PC-9 (cell line): ENCODE results near the gene GRAMD1C. TPM values are rescaled to one million over a fixed set of nuclear protein-coding genes. Genes with fewer than 3 reads are reported as not detected.

Source experiments
- BruUV-seq: library from RNA; stranded (reverse); fragments of 400-500 nt; replicated peaks from 2 replicates; lab custom pipeline; 2021; lab: Mats Ljungman, UMichigan
- CTCF ChIA-PET: fragments of 300-600 bp; sonication (Branson Sonifier 250); formaldehyde crosslinking; loops from one replicate; lab custom pipeline; 2022; ENCODE audit warnings: antibody characterized with exemption; lab: Charles Lee
- POLR2A ChIA-PET: fragments of 300-600 bp; sonication (Branson Sonifier 250); formaldehyde crosslinking; loops from one replicate; lab custom pipeline; 2022; ENCODE audit warnings: antibody characterized with exemption; ENCODE audit not compliant: unreplicated experiment; lab: Charles Lee
- DNase-seq, 2 experiments: peaks; one replicate each; pipeline versions ENCODE4 v3.0.0 to v3.0.0-alpha.2; 2015 to 2022; ENCODE audit warnings: mixed read lengths in 1 of 2
- H2AFZ ChIP-seq: fragments of 200-600 bp; sonication (generic); 2 replicates; pipeline ENCODE4 v1.8.1; 2017; ENCODE audit warnings: antibody characterized with exemption
- H3F3A ChIP-seq: fragments of 200-600 bp; sonication (generic); 2 replicates; pipeline ENCODE4 v1.8.1; 2017; ENCODE audit warnings: antibody characterized with exemption, mild to moderate bottlenecking, low read depth; ENCODE audit not compliant: insufficient read depth
- H3K27ac ChIP-seq: fragments of 200-600 bp; sonication (generic); 2 replicates; pipeline ENCODE4 v1.6.1; 2016; ENCODE audit warnings: mixed run types
- H3K27me3 ChIP-seq: fragments of 200-600 bp; sonication (generic); 2 replicates; pipeline ENCODE4 v1.6.1; 2016; ENCODE audit warnings: low read depth, mixed run types; ENCODE audit not compliant: insufficient read depth
- H3K36me3 ChIP-seq: fragments of 200-600 bp; sonication (generic); 2 replicates; pipeline ENCODE4 v1.6.1; 2016; ENCODE audit warnings: low read depth, mixed run types
- H3K4me1 ChIP-seq: fragments of 200-600 bp; sonication (generic); replicated peaks from 2 replicates; pipeline ENCODE4 v1.6.1; 2016; ENCODE audit warnings: mixed run types; ENCODE audit not compliant: insufficient read depth
- H3K4me2 ChIP-seq: fragments of 200-600 bp; sonication (generic); 2 replicates; pipeline ENCODE4 v1.6.1; 2017; ENCODE audit warnings: mixed run types
- H3K4me3 ChIP-seq: fragments of 200-600 bp; sonication (generic); 2 replicates; pipeline ENCODE4 v1.6.1; 2016; ENCODE audit warnings: mixed run types
- H3K79me2 ChIP-seq: fragments of 200-600 bp; sonication (generic); 2 replicates; pipeline ENCODE4 v1.6.1; 2017; ENCODE audit warnings: low read depth, mixed run types
- H3K9me2 ChIP-seq: fragments of 200-600 bp; sonication (generic); 2 replicates; pipeline ENCODE4 v1.8.1; 2017; ENCODE audit warnings: mild to moderate bottlenecking; ENCODE audit not compliant: insufficient read depth
- H3K9me3 ChIP-seq: fragments of 200-600 bp; sonication (generic); 2 replicates; pipeline ENCODE4 v1.8.1; 2016; ENCODE audit warnings: low read depth; ENCODE audit not compliant: insufficient read depth
- H4K20me1 ChIP-seq: fragments of 200-600 bp; sonication (generic); 2 replicates; pipeline ENCODE4 v1.8.1; 2017; ENCODE audit not compliant: insufficient read depth
- CTCF ChIP-seq: fragments of 200-600 bp; sonication (generic); conservative IDR thresholded peaks from 2 replicates; pipeline ENCODE4 v1.6.1; 2017; ENCODE audit warnings: mixed run types, antibody characterized with exemption, mild to moderate bottlenecking, moderate library complexity
- EZH2 ChIP-seq: fragments of 200-600 bp; sonication (generic); IDR thresholded peaks from 2 replicates; pipeline ENCODE4 v1.8.0; 2017; ENCODE audit warnings: antibody characterized with exemption, low read depth
- intact Hi-C: fragments of 100-400 bp; cut with micrococcal nuclease; formaldehyde crosslinking; loops from one replicate; pipeline ENCODE4 v1.10.0; 2022; ENCODE audit not compliant: unreplicated experiment
- total RNA-seq: library from RNA; stranded (reverse); gene quantifications from 2 replicates; pipeline ENCODE4 v1.2.3, GENCODE V29; 2021

Gene GRAMD1C
- total RNA-seq, 1 experiment from 2014 or later, result 14.7 TPM

GRCh38 chr3:113831103-113831355, 7.6 kb upstream of the GRAMD1C start:
- no TSS peak for BruUV-seq
- H3K27ac ChIP-seq, result peak overlapping the region; percentile 10; the same call in 1 of the 2 replicates
- no peak for TF ChIP-seq EZH2
- no peak for TF ChIP-seq CTCF
- no peaks in the 10 kb centered on the region for H3K36me3 ChIP-seq
- no peaks in the 10 kb centered on the region for H3K27me3 ChIP-seq
- POLR2A ChIA-PET, result no interaction called here
- H3K4me1 ChIP-seq, result peaks cover 34% of the 10 kb centered on the region
- peaks cover 23% of the 10 kb centered on the region; the same call in 1 of the 2 replicates for H3F3A ChIP-seq
- H3K79me2 ChIP-seq, result no peaks in the 10 kb centered on the region
- H3K9me2 ChIP-seq, result no peaks in the 10 kb centered on the region
- H4K20me1 ChIP-seq, result no peaks in the 10 kb centered on the region
- DNase-seq, result no peak
- H3K4me2 ChIP-seq, result peak overlapping the region; percentile 38
- H3K4me3 ChIP-seq, result no peak overlapping the region
- CTCF ChIA-PET, result no interaction called here
- H2AFZ ChIP-seq, result no peak overlapping the region
- intact Hi-C loops, result loop anchor here (10.0 kb wide), 1 partner anchor 324 kb away; no protein-coding TSS in a partner anchor
- no peaks in the 10 kb centered on the region for H3K9me3 ChIP-seq

GRCh38 chr3:113832477-113833164, 6.0 kb upstream of the GRAMD1C start:
- Histone ChIP-seq H3K27ac (no peak overlapping the region), H3K79me2 (no peaks in the 10 kb centered on the region), H3K36me3 (no peaks in the 10 kb centered on the region), H3K9me3 (no peaks in the 10 kb centered on the region), H3K4me1 (peaks cover 34% of the 10 kb centered on the region), H3K27me3 (no peaks in the 10 kb centered on the region), H3K4me2 (no peak overlapping the region), H3K9me2 (no peaks in the 10 kb centered on the region), H2AFZ (no peak overlapping the region), H3K4me3 (no peak overlapping the region), H3F3A (peaks cover 23% of the 10 kb centered on the region; the same call in 1 of the 2 replicates), H4K20me1 (no peaks in the 10 kb centered on the region)
- BruUV-seq, result no TSS peak
- ChIA-PET POLR2A (no interaction called here), CTCF (no interaction called here)
- no peak for TF ChIP-seq CTCF
- no peak for TF ChIP-seq EZH2
- intact Hi-C loops, result loop anchor here (10.0 kb wide), 1 partner anchor 322 kb away; no protein-coding TSS in a partner anchor
- DNase-seq, result no peak

GRCh38 chr3:113834983-113835382, 3.6 kb upstream of the GRAMD1C start:
- TF ChIP-seq CTCF (no peak), EZH2 (no peak)
- no TSS peak for BruUV-seq
- H2AFZ ChIP-seq, result peak overlapping the region; percentile 30; the same call in 1 of the 2 replicates
- peaks cover 29% of the 10 kb centered on the region for H3K4me1 ChIP-seq
- H3K27ac ChIP-seq, result peak overlapping the region; percentile 26; the same call in 1 of the 2 replicates
- H4K20me1 ChIP-seq, result no peaks in the 10 kb centered on the region
- H3K4me3 ChIP-seq, result peak overlapping the region; percentile 45; the same call in 1 of the 2 replicates
- peak in 1 of 2 experiments; percentile 77 for DNase-seq
- no peaks in the 10 kb centered on the region for H3K9me2 ChIP-seq
- H3K36me3 ChIP-seq, result no peaks in the 10 kb centered on the region
- H3K79me2 ChIP-seq, result no peaks in the 10 kb centered on the region
- H3K4me2 ChIP-seq, result peak overlapping the region; percentile 62
- peaks cover 22% of the 10 kb centered on the region; the same call in 1 of the 2 replicates for H3F3A ChIP-seq
- H3K9me3 ChIP-seq, result no peaks in the 10 kb centered on the region
- H3K27me3 ChIP-seq, result no peaks in the 10 kb centered on the region
- ChIA-PET POLR2A (interaction anchor here (0.8 kb wide), 1 partner anchor 76 kb away, joined by 10 read pairs; no protein-coding TSS in a partner anchor), CTCF (interaction anchor here (0.6 to 0.7 kb wide), 2 partner anchors 116 to 326 kb away, joined by 3 to 5 read pairs; no protein-coding TSS in a partner anchor)
- intact Hi-C loops, result loop anchor here (10.0 kb wide), 1 partner anchor 320 kb away; no protein-coding TSS in a partner anchor
